SIG-M5 treated with dmso at 0.1 percent for 504 hours (cell line): ENCODE data around the gene FARSB.
A peak's percentile ranks its signal among the peaks of the same experiment; 100 is the strongest.

Experiments used
- DNase-seq: peaks from one replicate; lab custom pipeline; 2025; ENCODE audit not compliant: unreplicated experiment; lab: John Stamatoyannopoulos, UW

Gene FARSB

DNA sequence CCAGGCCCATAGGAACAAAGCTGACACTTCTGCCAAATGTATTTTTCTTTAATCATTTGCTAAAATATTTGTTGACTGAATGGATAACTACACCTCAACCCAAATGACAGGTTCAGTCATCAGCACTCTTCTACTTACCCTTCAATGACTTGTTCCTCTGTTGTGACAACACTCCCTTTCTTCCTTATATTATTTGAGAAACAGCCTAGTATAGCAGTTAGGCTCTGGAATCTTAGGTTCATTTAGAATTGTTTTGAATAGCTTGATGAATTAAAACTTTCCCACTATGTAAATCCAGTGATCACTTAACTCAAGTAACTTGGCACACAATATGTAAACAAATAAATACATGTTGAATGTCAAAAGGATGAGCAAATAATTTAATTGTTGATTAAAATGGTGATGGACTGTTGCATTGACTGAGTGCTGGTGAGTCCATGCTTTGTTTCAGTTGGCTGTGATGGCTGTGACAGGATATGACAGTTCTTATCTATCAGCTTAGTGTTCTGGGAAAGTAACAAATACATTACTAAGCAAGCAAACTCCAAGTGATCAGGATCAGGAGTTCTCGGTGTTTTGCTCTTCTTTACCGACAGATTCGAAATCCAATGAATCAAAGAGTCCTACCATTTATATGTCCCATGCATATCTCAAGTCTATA lies 12.7 kb upstream of the FARSB start:
- no peak for DNase-seq

DNA sequence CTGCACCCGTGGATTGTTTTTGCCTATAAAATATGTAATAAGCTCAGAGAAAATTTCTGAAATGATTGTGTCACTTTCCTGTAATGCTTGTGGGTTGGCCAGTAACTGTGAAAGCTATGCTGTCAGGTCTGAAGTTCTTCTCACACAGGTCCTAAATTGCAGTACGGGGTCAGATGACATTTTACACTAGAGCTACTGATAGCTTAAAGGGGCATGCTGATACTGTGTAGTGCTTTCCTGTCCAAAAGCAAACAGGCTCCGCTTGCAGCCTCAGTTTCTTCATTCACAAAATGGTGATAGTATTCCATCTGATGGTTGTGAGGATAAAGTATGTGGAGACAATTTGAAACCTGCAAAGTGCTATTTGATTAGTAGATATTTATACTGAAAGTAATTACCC lies 7.6 kb upstream of the FARSB start:
- no peak for DNase-seq

DNA sequence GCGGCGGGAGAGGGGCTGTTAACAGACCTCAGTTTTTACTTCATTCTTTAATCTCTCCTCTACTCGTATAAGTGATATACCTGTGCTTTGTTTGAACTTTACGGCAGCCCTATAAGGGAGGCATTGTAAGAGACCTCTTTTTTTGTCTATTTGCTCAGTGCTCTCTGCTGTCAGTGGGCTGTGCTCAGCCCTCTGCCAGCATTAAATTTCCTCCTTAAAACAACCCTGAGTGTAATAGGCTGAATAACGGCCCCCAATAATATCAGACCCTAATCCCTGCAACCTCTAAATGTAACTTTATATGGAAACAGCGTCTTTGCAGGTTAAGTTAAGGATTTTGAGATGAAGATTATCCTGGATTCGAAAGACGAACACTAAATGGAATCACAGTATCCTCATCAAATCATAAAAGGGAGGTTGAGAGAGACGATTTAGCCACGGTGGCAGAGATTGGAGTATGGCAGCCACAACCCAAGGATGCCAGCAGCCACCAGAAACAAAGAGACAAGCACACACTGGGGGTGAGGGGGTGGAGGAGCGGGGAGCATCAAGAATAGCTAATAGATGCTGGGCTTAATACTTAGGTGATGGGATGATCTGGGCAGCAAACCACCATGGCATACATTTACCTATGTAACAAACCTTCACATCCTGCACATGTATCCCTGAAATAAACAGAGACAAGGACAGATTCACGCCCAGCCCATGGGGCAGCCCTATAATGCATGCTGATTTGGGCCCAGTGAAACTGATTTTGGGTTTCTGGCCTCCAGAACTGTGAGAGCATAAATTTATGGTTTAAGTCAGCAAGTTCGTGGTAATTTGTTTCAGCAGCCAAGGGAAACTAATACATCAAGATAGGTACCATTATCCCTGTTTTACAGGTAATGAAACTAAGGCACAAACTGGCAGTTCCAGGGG lies 894 bp upstream of the FARSB start:
- DNase-seq, result no peak

DNA sequence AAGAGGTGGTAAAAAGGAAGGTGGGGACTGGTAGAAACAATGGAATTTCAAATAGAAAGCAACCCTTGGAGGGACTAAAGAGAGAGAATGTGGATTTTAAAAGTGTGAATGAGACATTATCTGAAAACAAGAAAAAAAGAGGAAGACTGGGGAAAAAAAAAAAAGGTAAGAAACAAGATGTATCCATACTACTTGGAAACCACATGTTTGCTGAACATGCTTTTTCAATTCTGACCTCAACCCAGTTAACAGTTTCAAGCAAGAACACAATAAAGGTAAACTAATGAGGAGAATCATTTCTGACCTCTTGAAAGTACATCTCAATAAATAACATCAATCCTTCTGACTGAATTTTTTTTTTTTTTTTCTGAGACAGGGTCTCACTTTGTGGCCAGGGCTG lies 2.6 kb downstream of the FARSB start:
- no peak for DNase-seq

DNA sequence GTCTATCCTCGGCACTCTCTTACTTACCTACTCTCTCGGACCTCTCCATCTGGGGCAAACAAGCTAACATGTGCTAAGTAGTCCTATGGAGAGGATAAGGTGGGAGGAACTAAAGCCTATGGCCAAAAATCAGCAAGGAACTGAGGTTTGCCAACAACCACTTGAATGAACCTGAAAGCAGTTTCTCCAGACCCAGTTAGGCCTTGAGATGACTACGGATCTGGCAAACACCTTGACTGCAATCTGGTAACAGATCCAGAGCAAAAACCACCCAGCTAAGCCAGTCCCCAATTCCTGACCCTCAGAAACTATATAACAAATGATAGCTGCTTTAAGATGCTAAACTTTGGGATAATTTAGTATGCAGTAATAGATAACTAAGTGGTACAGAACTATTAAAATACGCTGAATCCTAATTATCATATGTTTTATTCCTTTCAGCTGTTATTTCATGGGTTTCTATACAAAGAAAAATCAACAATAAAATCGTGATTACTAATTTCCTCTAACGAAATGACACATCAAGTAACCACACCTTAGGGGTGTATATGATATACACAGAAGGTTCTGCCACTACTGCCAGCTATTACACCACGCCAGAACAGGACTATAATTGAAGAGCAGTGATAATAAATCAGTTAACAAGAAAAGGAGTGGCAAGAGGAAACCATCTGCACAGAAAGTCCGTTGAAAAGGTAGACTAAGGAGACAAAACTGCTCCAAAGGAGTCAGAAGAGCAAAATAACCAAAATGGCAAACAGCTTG lies 3.2 kb downstream of the FARSB start:
- no peak for DNase-seq

DNA sequence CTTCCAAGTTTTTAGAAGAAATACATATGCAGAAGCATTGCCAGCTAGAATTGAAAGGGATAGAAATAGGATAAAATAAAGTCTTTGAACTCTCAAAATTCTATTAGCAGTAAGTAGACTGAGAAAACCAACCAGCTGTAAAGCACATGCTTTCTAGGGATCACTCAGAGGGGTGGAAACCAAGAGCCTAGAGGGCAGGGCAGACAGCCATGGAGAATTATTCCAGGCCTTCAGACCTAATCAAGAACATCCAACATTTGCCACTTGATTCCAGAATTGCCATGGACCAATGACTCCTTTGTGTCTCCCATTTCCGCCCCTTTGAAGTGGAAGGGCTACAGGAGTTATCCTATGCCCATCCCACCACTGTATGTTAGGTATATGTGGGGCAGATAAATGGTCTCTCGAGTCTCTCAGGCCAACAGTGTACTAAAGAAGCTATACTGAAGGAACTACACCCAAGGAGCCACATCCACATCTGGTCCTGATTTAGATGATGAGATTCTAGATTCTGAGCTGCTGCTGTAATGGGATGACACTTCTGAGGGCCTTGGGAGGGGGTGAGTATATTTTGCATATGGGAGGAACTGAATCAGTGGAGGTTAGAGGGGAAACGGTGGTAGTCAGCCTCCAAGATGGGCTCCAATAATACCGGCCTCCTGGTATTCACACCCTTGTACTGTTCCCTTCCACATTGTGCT lies 4.0 kb downstream of the FARSB start:
- no peak for DNase-seq

DNA sequence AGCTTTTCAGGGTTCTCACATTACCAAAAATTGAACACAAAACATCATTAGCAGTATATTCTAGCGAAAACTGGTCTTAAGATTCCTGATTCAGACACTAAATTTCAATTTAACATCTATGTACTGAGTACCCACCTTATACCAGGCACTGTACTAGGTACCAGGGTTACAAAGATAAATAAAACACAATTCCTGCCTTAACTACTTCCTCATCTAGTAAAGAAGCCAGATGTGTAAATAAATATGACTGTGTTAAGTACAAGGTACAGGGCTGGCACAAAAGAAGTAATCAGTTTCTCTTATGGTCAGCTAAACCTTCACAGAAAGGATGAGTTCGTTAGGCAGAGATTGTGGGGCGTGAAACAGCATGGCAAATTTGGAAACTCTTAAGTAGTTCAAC lies 6.1 kb downstream of the FARSB start:
- no peak for DNase-seq

DNA sequence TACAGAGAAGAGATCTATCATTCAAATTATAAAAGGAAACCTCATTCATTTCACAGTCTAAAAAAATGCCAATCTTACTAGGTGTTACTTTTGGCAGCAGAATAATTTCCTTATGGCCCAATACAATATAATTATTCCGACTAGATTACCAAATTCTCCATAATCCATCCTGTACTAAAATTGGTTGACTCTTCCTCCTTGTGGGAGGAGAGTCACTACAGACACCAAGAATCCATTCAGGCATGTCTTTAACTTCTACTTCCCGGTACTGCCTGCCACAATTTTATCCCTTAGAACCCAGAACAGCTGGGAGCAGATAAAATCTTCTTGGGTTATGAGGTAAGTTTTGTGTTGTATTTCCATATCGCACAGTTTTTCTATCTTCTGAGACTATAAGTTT lies 9.9 kb downstream of the FARSB start:
- no peak for DNase-seq

DNA sequence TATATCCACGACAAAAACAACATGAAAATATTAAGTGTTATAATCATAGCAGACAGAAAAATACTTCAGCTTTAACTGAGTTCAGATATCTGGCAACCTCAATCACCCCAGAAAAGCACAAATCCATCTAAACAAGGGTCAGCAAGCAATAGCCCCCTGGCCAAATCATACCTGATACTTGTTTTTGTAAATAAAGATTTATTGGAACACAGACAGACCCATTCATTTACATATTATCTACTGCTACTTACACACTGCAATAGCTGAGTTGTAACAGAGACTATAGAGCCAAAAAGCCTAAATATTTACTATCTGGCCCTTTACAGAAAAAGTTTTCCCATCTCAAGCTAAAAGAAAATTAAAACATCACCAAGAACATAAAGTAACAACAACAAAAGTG lies 12.8 kb downstream of the FARSB start:
- no peak for DNase-seq

DNA sequence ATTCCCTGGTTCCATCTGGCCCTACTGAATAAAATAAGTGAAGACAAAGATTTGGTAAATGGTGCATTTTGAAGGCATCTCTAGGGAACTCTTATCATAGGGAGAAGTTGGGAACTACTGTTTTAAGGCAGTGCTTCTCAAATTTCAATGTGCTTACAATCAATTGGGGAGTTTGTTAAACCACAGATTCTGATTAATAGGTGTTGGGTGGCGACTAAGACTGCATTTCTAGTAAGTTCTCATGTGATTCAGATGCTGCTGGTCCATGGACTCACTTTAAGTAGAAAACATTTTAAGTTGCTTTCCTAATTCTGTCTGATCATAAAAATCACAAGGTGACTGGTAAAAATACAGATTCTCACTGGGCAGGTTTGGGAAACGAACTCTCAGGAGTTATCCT lies 14.6 kb downstream of the FARSB start:
- DNase-seq, result no peak

DNA sequence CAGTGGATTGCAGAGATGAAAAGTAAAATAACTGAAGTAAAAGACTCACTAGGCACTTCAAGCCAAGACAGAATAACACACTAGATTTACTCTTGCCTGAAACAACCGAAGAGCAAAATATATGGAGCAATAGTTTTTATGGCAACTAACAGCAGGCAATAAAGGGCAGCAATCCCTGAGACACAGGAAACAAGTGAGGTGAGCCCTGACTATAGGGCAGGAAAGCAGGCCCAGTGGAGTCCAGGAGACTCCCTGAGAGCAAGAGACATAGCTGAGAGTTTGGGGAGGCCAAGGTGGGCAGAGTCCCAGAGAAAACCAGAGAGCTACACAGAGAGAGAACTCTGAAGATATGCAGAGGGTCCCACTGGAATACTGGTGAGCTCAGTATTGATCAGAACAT lies 18.8 kb downstream of the FARSB start:
- DNase-seq, result no peak

DNA sequence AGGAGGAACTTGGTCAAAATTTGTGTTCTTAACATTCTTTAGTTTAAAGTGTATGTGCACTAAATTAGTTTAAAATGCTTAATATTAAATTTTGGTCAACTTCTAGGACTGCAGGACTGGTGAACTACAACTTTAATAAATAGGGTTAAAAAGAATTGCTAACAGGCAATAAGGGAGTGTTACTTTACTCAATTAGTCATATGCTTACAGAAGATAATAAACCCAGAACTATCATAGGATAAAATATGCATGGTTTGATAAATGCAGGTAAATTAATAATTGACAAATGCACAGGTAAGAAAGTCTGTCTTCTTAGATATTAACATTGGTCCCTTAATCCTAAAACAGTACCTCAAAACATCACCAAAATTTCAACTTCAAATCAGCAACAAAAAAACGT lies 20.6 kb downstream of the FARSB start:
- DNase-seq, result no peak

DNA sequence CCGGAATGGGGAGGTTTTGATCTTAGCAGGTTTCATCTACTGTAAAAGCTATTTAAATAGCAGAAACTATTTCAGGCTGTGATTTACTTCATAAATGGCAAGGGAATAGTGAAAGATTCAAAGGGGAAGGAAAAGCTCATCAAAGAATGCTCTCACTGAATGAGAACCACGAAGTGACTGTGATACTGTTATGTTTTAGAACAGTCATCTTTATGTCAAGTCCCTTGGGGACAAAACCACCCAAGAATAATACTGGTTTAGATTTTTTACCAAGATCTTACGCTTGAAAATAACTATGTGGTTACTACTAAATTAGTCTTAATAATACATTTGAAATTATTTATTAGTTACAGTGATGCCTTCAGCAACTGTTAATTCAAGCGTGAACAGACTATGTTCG lies 28.1 kb downstream of the FARSB start:
- no peak for DNase-seq

DNA sequence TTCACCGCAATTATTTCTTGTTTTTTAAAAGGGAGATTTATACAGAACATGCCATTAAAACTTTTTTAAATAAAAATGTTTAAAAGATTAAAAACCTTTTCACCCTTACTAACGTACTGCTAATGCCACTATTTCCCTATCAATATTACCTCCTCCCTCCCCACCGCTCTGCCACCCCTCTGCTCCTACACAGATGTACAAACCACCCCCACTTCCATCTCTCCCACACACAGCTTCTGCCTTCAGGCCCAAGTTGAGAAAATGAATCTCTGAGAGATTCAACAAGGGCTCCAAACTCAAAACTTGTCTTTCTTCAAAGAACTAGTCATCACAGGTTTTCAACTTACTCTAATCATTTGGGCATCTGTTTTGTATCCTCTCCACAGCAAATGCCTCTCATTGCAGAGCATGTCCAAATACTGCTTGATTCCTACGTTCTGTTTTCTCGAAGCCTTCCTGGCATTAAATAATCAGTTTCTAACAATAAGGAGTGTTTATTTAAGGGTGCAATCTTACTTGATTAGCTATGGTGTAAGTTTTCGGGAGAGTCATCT lies 32.1 kb downstream of the FARSB start:
- DNase-seq, result no peak

DNA sequence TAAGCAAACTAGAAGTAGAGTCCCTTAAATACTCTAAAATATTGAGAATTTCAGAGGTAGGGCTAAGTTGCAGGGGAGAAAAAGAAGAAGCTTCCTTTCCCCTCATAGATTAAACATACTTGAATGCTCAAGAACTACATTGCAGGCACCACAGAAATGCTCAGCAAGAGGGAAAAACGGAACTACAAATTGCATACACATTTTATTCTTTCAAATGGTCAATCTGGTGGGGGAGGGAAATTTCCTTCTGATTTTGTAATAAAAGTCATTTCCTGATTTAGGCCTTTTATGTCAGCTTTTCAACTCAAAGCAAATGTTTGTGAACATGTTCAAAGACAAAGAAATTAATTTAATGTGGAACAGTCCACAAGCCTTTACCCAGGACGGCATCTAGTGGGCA lies 33.0 kb downstream of the FARSB start:
- peak; percentile 74 for DNase-seq

DNA sequence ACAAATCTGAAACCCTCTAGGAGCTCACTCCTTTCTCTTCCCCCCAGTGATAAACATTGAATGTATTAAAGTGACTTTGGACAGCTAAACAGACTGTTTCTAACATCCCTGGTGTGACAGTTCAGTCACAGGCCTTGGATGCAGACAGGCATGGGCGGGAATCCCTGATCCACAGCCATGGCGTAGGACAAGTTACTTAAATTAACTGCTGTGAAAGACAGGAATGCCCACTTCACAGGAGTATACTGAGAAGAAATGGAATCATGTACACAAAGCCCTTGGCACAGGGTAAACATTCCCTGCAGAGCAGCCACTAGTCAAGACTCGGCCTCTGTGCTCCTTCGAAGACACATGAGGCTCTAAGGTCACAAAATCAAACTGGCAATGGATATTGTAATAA lies 34.0 kb downstream of the FARSB start:
- no peak for DNase-seq

DNA sequence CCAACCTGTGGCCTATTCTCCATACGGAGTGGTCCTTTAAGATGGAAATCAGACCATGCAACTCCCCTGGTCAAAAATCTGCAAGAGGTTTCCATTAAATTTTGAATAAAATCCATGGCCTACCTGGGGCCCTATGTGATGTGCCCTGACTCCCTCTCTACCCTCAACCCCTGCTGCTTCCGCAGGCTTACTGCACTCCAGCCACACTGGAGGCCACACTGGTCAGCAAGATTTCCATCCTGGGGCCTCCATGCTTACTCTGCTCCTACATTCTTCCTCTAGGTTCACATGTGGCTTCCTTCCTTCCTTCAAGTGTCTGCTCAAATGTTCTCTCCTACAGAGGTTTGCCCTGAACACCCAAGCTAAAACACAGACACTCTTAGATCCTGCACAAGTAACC lies 40.6 kb downstream of the FARSB start:
- no peak for DNase-seq

DNA sequence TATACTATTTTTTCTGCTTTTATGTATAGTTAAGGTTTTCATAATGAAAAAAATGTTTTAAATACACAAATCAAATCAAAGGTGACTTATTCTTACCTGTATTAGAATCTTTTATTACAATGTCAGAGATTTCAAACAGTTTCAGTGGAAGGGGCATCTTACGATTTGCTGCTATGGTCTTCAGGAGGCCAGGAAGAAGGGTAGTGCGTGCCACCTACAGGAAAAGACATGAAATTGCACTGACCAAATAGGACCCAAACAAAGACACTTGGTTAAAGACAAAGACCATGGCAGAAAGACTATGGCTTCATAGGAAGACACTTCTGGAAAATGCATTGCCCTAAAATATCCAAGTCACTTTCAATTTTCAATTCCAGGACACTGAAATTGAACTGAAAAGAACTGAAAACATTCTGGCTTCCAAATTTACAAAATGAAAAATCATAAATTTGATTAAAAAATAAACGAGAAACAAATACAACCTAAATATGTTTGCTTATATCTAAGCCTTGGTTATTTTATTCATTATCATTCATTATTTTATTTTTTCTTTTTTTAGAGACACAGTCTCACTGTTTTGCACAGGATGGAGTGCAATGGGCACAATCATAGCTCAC lies 42.1 kb downstream of the FARSB start:
- DNase-seq, result peak; percentile 65

DNA sequence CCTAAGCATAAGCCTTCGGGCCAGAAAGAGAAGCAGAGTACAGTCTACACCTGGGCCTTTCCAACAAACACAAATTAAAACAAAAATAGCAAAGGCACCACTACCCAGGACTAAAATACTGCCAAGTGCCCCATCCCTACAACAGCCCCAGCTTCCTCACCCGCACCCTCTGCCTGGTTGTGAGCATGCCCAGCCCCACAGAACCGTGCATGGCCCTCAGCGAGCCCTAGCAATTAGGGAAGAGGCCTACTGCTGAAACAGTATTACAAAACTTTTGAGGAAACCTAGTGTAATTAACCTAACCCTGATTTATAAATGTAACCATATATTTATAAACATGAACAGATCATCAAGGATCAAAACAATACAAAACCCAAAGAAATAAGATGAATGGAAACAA lies 44.2 kb downstream of the FARSB start:
- no peak for DNase-seq

DNA sequence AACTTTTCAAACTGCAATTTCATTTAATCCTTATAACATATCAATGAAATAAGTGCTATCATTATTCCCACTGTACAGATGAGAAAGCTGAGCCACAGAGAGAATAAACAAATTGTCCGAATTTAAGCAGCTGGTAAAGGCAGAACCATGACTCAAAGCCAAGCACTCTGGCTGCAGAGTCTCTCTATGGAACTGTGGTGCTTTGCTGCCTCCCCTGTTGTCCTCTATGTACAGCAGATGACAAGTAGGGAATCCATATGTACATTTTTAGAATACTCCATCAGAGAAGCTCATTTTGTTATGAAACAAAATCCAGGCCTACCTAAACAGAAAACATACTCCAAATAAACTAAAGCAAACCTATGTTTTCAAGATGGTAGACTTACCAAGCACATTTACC lies 45.1 kb downstream of the FARSB start:
- DNase-seq, result no peak

DNA sequence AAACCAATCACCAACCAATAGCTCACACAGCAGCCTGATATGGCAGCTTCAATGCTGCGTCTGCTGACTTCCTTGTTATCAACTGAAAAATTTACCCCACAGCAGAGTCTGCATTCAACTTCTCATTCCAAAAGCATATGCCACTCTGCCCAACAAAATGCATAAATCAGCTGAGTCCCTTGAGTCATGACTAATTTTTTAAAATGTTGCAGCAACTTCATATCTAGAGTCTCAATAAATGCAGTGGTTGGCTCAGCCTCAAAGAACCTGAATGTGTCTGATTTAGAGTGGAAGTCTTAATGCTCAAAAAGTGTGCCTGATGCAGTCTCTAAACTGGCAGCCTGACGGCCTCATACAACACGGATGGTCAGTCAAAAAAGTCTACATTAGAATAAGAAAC lies 46.5 kb downstream of the FARSB start:
- no peak for DNase-seq
